DND-41 (cell line): ENCODE measurements around the gene KMT5C.

Source experiments
- ATAC-seq: fragments of 200-7000 bp; cut with Tn5 transposase; 3 replicates; pipeline ENCODE4 v1.9.1; 2021; ENCODE audit warnings: low read depth; ENCODE audit not compliant: insufficient read depth
- DNase-seq: peaks from one replicate; pipeline ENCODE4 v3.0.0-alpha.2; 2020
- H2AFZ ChIP-seq: 2 replicates; pipeline ENCODE4 v1.6.0; 2012; ENCODE audit warnings: low read depth, low read length
- H3K27ac ChIP-seq: 2 replicates; pipeline ENCODE4 v1.5.1; 2012; ENCODE audit warnings: low read length, inconsistent platforms
- H3K27me3 ChIP-seq: fragments of 200-600 bp; sonication (generic); 2 replicates; pipeline ENCODE4 v1.6.0; 2012; ENCODE audit warnings: low read length, mild to moderate bottlenecking, inconsistent platforms; ENCODE audit not compliant: insufficient read depth, poor library complexity
- H3K36me3 ChIP-seq: 2 replicates; pipeline ENCODE4 v1.5.1; 2012; ENCODE audit warnings: low read length, inconsistent platforms; ENCODE audit not compliant: insufficient read depth
- H3K4me1 ChIP-seq: 2 replicates; pipeline ENCODE4 v1.5.1; 2012; ENCODE audit warnings: mild to moderate bottlenecking, low read length; ENCODE audit not compliant: insufficient read depth
- H3K4me2 ChIP-seq: 2 replicates; pipeline ENCODE4 v1.6.0; 2012; ENCODE audit warnings: mild to moderate bottlenecking, moderate library complexity, low read length, inconsistent platforms; ENCODE audit not compliant: insufficient read depth
- H3K4me3 ChIP-seq, 2 experiments: fragments of 200-600 bp in 1 of 2; shearing (Covaris generic) in 1 of 2; 2 replicates each; pipeline ENCODE4 v1.5.1; 2012 to 2016; ENCODE audit warnings: inconsistent platforms in 2 of 2, low read length in 2 of 2, mild to moderate bottlenecking in 2 of 2, low read depth in 1 of 2, moderate library complexity in 1 of 2
- H3K79me2 ChIP-seq: 2 replicates; pipeline ENCODE4 v1.6.0; 2012; ENCODE audit warnings: low read length, inconsistent platforms; ENCODE audit not compliant: insufficient read depth
- H3K9ac ChIP-seq: 2 replicates; pipeline ENCODE4 v1.6.0; 2012; ENCODE audit warnings: low read depth, mild to moderate bottlenecking, inconsistent platforms, low read length, moderate library complexity
- H3K9me3 ChIP-seq: 2 replicates; pipeline ENCODE4 v1.5.1; 2012; ENCODE audit warnings: low read length, moderate library complexity, mild to moderate bottlenecking, inconsistent platforms; ENCODE audit not compliant: insufficient read depth, severe bottlenecking
- H4K20me1 ChIP-seq: 2 replicates; pipeline ENCODE4 v1.6.0; 2012; ENCODE audit warnings: low read length; ENCODE audit not compliant: insufficient read depth
- EZH2 ChIP-seq: IDR thresholded peaks from 3 replicates; pipeline ENCODE4 v1.6.1; 2012; ENCODE audit warnings: borderline replicate concordance, low read depth, mild to moderate bottlenecking, moderate library complexity, low read length, inconsistent platforms; ENCODE audit not compliant: severe bottlenecking
- TF ChIP-seq, protein P1 (sequence below): IDR thresholded peaks from 2 replicates; pipeline ENCODE4 v1.5.1; 2012; ENCODE audit warnings: borderline replicate concordance, low read length, moderate library complexity, mild to moderate bottlenecking; ENCODE audit not compliant: poor library complexity, severe bottlenecking; ENCODE audit errors: extremely low read depth

Gene KMT5C

DNA sequence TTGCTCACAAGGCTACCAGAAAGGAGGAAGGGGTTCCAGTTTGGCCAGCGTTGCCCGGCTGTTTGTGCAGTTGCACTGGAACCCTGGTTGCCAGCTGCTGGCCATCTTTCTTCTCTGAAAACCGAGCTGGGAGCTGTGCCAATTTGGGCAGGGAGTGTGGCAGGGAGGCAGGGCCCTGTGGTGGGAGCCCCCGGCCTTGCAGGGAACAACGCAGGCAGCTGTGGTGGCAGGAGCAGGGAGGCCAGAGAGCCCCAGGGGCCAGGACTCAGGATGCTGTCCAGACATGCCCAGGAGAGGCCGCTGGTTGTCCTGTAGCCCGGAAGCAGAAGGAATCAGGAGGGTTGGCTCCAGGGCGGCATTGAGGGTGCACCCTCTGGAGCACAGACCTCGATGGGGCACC lies 4.8 kb downstream of the KMT5C start:
- no peak overlapping the region for H3K4me2 ChIP-seq
- no peak overlapping the region for H3K4me3 ChIP-seq
- ATAC-seq (no peak), DNase-seq (no peak)
- H3K9ac ChIP-seq, result no peak overlapping the region
- H3K36me3 ChIP-seq, result peaks cover 68% of the 10 kb centered on the region
- no peak overlapping the region for H2AFZ ChIP-seq
- H4K20me1 ChIP-seq, result peaks cover 45% of the 10 kb centered on the region
- no peaks in the 10 kb centered on the region for H3K27me3 ChIP-seq
- no peaks in the 10 kb centered on the region for H3K9me3 ChIP-seq
- H3K27ac ChIP-seq, result no peak overlapping the region
- peaks cover 24% of the 10 kb centered on the region for H3K4me1 ChIP-seq
- TF ChIP-seq, protein P1, sequence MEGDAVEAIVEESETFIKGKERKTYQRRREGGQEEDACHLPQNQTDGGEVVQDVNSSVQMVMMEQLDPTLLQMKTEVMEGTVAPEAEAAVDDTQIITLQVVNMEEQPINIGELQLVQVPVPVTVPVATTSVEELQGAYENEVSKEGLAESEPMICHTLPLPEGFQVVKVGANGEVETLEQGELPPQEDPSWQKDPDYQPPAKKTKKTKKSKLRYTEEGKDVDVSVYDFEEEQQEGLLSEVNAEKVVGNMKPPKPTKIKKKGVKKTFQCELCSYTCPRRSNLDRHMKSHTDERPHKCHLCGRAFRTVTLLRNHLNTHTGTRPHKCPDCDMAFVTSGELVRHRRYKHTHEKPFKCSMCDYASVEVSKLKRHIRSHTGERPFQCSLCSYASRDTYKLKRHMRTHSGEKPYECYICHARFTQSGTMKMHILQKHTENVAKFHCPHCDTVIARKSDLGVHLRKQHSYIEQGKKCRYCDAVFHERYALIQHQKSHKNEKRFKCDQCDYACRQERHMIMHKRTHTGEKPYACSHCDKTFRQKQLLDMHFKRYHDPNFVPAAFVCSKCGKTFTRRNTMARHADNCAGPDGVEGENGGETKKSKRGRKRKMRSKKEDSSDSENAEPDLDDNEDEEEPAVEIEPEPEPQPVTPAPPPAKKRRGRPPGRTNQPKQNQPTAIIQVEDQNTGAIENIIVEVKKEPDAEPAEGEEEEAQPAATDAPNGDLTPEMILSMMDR, result no peak
- TF ChIP-seq EZH2, result no peak
- peaks cover 30% of the 10 kb centered on the region for H3K79me2 ChIP-seq

DNA sequence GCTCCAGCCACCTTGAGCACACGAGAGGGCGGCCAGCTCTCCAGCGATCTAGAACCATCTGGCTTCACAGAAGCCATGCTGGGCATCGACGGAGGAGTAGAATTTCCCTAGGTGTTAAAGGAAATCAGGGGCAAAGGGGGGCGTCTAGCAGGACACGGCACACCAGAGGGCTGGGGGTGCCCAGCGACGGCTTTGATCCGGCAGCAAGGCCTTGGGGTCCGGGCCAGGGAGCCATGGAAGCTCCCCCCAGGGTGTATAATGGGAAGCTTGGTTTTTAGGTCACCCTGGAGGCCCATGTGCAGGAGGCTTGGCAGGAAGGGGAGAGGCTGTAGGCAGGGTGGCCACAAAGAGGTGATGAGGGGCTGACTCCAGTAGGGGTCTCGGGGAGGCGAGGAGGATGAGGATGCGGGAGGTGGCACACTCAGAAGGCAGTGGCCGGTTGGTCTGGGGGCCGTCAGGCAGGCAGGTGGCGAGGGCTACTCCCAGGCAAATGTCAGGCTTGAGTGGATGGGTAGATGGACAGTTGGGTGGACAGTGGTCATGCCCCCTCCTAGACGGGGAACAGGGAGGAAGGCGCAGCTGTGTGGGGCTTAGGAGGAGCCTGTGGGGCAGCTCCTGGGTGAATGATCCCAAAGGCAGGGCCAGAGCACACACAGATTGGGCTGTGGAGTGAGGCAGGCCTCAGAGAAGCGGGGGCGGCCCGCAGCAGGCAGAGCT lies 5.6 kb downstream of the KMT5C start:
- peaks cover 68% of the 10 kb centered on the region for H3K36me3 ChIP-seq
- no peak for DNase-seq
- H3K79me2 ChIP-seq, result peaks cover 26% of the 10 kb centered on the region
- H3K4me1 ChIP-seq, result peaks cover 24% of the 10 kb centered on the region
- H3K27me3 ChIP-seq, result no peaks in the 10 kb centered on the region
- H3K4me2 ChIP-seq, result no peak overlapping the region
- H4K20me1 ChIP-seq, result peaks cover 45% of the 10 kb centered on the region
- H3K9ac ChIP-seq, result no peak overlapping the region
- no peak for TF ChIP-seq EZH2
- TF ChIP-seq, protein P1, result no peak
- H2AFZ ChIP-seq, result no peak overlapping the region
- no peak overlapping the region for H3K4me3 ChIP-seq
- H3K9me3 ChIP-seq, result no peaks in the 10 kb centered on the region
- H3K27ac ChIP-seq, result no peak overlapping the region
- ATAC-seq, result no peak

DNA sequence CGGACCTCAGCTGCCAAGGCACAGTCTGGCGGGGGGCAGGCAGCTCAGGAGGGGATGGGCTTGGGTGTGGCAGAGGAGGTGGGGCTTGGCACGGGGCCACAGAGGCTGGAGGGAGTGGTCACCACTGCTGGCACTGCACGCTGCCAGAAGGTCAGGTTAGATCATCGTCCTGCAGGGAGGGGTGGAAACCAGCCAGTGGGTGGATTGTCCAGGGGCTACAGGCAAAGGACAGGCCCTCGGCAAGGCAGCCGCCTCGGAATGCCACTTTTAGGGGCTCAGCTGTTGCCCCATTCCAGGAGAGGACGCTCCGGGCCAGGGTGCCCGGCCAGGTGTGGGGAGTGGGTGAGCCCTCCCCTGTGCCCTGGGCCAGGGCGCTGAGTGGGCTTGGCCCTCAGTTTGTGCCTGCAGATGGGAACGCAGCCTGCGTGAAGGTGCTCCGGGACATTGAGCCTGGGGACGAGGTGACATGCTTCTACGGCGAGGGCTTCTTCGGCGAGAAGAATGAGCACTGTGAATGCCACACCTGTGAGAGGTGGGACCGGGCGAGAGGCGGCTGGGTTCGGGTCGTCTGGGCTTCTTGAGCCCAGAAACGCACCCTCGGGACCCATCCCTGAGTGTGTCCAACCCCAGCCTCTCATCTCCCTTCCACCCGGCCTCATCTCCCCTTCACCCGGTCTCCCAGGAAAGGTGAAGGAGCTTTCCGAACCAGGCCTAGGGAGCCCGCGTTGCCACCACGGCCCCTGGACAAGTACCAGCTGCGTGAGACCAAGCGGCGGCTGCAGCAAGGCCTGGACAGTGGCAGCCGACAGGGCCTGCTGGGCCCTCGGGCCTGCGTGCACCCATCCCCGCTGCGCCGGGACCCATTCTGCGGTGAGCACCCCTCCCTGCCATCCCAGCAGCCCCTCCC lies 6.4 kb downstream of the KMT5C start:
- TF ChIP-seq EZH2, result no peak
- TF ChIP-seq, protein P1, result no peak
- Histone ChIP-seq H3K27ac (no peak overlapping the region), H3K36me3 (peaks cover 68% of the 10 kb centered on the region), H3K9ac (no peak overlapping the region), H3K4me2 (no peak overlapping the region), H3K4me1 (peaks cover 16% of the 10 kb centered on the region), H3K9me3 (no peaks in the 10 kb centered on the region), H3K79me2 (peaks cover 18% of the 10 kb centered on the region), H4K20me1 (peaks cover 45% of the 10 kb centered on the region), H3K27me3 (no peaks in the 10 kb centered on the region), H2AFZ (no peak overlapping the region), H3K4me3 (no peak overlapping the region)
- no peak for ATAC-seq
- DNase-seq, result no peak
